HG03354 (cell line): ENCODE results near the gene RANBP6.
"Not testable (repeated sequence)": the region's sequence is repeated elsewhere in the genome, so short reads cannot be mapped to it uniquely, and the experiment has no call there.

Experiments
- ATAC-seq: cut with Tn5 transposase; IDR thresholded peaks from one replicate; pipeline ENCODE4 v1.9.1; 2021; ENCODE audit warnings: mild to moderate bottlenecking; ENCODE audit not compliant: unreplicated experiment, poor library complexity, severe bottlenecking

The RANBP6 gene

GRCh38 chr9:6015278-6016157 is at the start of gene RANBP6:
RANBP6 (minus strand) TSS chr9:6015624; CDS start chr9:6015607, 17 bp downstream.
- ATAC-seq: peak; percentile 99

- ATAC-seq: not testable (repeated sequence)
Measured at GRCh38 chr9:6063146-6063545, 47.7 kb upstream of the RANBP6 start.

- no peak for ATAC-seq
Measured at GRCh38 chr9:6055666-6056065, 40.2 kb upstream of the RANBP6 start.

- ATAC-seq: peak; percentile 70
Measured at GRCh38 chr9:6055216-6055615, 39.8 kb upstream of the RANBP6 start.

GRCh38 chr9:6054280-6055099 is 39.1 kb upstream of the RANBP6 start:
- peak; percentile 55 for ATAC-seq

GRCh38 chr9:6052293-6052919 is 37.0 kb upstream of the RANBP6 start:
- no peak for ATAC-seq

- peak; percentile 60 for ATAC-seq
Measured at GRCh38 chr9:6051511-6051950, 36.1 kb upstream of the RANBP6 start.

- peak; percentile 54 for ATAC-seq
Measured at GRCh38 chr9:6049798-6050197, 34.4 kb upstream of the RANBP6 start.

- no peak for ATAC-seq
Measured at GRCh38 chr9:6048039-6048438, 32.6 kb upstream of the RANBP6 start.

- no peak for ATAC-seq
Measured at GRCh38 chr9:6047020-6047419, 31.6 kb upstream of the RANBP6 start.

GRCh38 chr9:6045364-6045763 is 29.9 kb upstream of the RANBP6 start:
- no peak for ATAC-seq

- no peak for ATAC-seq
Measured at GRCh38 chr9:6040077-6040476, 24.7 kb upstream of the RANBP6 start.

GRCh38 chr9:6036391-6036790 is 21.0 kb upstream of the RANBP6 start:
- ATAC-seq: no peak

- ATAC-seq: no peak
Measured at GRCh38 chr9:6034954-6035353, 19.5 kb upstream of the RANBP6 start.

- ATAC-seq: no peak
Measured at GRCh38 chr9:6029604-6030274, 14.3 kb upstream of the RANBP6 start.

- peak; percentile 85 for ATAC-seq
Measured at GRCh38 chr9:6024035-6024554, 8.7 kb upstream of the RANBP6 start.

GRCh38 chr9:6016975-6017374 is 1.6 kb upstream of the RANBP6 start:
- ATAC-seq: not testable (repeated sequence)

GRCh38 chr9:6014670-6015270 is 654 bp downstream of the RANBP6 start:
- ATAC-seq: no peak
